ENCODE results near the gene JUND.

The JUND gene

DNA sequence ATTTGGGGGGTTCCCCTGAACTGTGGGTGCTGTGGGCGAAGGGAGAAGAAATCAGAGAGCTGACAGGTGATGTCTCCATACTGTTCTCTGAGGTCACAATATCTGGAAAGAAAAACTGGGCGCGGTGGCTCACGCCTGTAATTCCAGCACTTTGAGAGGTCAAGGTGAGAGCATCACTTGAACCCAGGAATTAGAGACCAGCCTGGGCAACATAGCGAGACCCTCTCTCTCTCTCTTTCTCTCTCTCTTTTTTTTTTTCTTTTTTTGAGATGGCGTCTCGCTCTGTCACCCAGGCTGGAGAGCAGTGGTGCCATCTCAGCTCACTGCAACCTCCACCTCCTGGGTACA, 29.1 kb downstream of the JUND start:
- no peak for DNase-seq (ENCODE audit: low read depth)
- no peak overlapping the region for H3K4me3 ChIP-seq (ENCODE audit: low read depth, low read length)
- TF ChIP-seq, protein P1, sequence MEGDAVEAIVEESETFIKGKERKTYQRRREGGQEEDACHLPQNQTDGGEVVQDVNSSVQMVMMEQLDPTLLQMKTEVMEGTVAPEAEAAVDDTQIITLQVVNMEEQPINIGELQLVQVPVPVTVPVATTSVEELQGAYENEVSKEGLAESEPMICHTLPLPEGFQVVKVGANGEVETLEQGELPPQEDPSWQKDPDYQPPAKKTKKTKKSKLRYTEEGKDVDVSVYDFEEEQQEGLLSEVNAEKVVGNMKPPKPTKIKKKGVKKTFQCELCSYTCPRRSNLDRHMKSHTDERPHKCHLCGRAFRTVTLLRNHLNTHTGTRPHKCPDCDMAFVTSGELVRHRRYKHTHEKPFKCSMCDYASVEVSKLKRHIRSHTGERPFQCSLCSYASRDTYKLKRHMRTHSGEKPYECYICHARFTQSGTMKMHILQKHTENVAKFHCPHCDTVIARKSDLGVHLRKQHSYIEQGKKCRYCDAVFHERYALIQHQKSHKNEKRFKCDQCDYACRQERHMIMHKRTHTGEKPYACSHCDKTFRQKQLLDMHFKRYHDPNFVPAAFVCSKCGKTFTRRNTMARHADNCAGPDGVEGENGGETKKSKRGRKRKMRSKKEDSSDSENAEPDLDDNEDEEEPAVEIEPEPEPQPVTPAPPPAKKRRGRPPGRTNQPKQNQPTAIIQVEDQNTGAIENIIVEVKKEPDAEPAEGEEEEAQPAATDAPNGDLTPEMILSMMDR (IDR thresholded peaks at IDR 0.05; ENCODE audit: control insufficient read depth, extremely low read depth, insufficient read depth) = no peak

DNA sequence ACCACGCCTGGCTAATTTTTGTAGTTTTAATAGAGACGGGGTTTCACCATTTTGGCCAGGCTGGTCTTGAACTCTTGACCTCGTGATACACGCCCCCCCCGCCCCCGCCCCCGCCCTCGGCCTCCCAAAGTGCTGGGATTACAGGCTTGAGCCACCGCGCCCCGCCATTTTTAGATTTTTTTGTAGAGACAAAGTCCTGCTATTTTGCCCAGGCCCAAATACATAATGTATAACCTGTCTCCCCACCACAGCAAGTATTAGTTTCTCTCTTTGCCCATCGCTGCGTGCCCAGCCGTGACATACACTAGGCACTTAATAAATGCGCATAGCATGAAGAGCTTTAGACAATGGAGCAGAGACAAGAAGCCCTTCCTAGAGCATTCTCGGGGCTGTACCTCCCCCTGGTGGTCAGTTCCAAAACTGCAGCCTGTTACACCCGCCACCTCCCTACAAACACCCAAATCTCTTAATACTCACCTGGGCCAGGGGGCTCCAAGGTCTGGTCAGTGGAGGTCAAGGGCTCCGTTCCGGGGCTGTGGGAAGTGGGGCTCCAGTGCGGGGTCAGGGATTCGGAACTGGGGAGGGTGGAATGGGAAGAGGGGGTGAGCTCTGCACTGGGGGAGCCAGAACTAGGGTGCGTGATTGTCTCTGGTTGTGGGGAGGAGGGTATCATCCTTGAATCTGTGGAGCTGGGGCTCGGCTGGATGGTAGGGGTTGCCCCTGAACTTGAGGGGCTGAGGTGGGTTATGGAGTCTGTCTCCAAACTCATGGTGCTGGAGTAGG, 29.6 kb downstream of the JUND start:
- TF ChIP-seq, protein P1 (IDR thresholded peaks at IDR 0.05; ENCODE audit: control insufficient read depth, extremely low read depth, insufficient read depth) = peak; percentile 86
- no peak overlapping the region for H3K4me3 ChIP-seq (ENCODE audit: low read depth, low read length)
- DNase-seq (ENCODE audit: low read depth) = peak; percentile 35

DNA sequence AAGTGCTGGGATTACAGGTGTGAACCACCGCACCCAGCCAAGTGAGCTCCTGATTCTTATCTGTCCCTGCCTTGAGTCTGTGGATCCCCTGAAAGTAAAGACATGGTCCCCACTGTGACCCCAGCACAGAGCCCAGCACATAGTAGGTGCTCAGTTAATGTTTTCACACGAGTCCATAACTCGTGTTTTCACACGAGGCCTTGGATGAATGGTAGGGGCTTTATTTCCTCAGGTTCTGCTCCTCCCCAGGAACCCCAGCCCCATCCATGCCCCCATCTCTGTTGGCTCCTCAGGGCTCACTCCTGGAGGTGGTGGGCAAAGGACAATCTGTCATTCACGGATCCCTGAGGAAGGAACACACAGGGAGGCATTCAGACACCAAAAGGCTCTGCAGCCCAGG, 31.6 kb downstream of the JUND start:
- H3K4me3 ChIP-seq (ENCODE audit: low read depth, low read length) = no peak overlapping the region
- TF ChIP-seq, protein P1 (IDR thresholded peaks at IDR 0.05; ENCODE audit: control insufficient read depth, extremely low read depth, insufficient read depth) = no peak
- no peak for DNase-seq (ENCODE audit: low read depth)

DNA sequence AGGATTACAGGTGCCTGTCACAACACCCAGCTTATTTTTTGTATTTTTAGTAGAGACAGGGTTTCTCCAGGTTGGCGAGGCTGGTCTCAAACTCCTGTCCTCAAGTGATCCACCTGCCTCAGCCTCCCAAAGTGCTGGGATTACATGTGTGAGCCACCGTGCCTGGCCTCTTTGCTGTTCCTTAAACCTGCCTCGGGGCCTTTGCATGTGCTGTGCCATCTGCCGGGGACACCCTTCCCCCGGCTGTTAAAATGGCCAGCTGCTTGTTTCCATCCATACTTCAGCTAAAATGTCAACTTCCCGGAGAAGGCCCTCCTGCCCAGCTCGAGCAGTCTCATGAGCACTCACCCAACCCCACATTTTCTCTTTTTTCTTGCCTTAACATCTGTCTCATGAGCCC, 36.1 kb downstream of the JUND start:
- no peak for DNase-seq (ENCODE audit: low read depth)
- TF ChIP-seq, protein P1 (IDR thresholded peaks at IDR 0.05; ENCODE audit: control insufficient read depth, extremely low read depth, insufficient read depth) = no peak
- H3K4me3 ChIP-seq (ENCODE audit: low read depth, low read length) = no peak overlapping the region

DNA sequence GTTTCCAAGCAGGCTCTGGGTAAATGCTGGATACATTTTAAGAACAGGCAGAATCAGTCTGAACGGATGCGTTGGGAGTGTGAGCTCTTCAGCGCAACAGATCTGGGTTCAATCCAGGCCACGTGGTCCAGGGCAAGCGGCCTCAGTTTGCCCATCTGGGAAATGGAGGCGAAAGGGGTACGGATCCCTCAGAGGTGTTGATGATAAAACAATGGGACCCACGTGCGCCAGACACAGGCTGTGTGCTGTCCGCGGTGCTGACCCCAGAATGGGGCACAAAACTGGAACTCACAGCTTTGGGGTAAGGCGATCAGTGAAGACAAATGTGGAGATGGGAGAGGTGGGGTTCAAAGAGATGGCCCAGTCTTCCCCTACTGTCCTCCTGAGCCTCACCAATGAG, 42.1 kb downstream of the JUND start:
- TF ChIP-seq, protein P1 (IDR thresholded peaks at IDR 0.05; ENCODE audit: control insufficient read depth, extremely low read depth, insufficient read depth) = no peak
- DNase-seq (ENCODE audit: low read depth) = no peak
- no peak overlapping the region for H3K4me3 ChIP-seq (ENCODE audit: low read depth, low read length)

DNA sequence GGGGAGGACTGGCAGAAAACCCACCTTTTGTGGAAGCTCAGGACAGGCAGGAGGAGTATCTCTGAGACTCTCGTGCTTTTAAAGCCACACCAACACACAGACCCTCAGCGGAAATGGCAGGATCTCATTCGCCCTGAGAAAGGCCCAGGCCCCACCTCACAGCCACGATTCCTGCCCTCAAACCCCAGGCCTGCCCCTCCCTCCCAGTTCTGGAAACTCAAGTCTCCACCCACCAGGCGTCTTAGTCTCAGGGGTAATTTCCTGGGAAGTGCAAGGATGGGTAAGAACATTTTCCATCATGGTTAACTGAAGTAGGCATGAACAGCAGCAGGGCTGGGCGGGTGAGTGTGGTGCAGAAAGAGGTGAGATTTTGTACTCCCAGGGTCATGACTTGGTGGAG, 47.2 kb downstream of the JUND start:
- H3K4me3 ChIP-seq (ENCODE audit: low read depth, low read length) = no peak overlapping the region
- no peak for DNase-seq (ENCODE audit: low read depth)
- TF ChIP-seq, protein P1 (IDR thresholded peaks at IDR 0.05; ENCODE audit: control insufficient read depth, extremely low read depth, insufficient read depth) = no peak

All from LNCaP clone FGC (cell line).